ENCODE measurements around the gene NOTUM. TPM values are rescaled to one million over a fixed set of nuclear protein-coding genes. Genes with fewer than 3 reads are reported as not detected.

NOTUM gene
- total and polyA plus RNA-seq, 2 donors (not counting 3 experiments of a cell fraction or from before 2014, with no cell fraction given) = not detected

- no peaks in the 10 kb centered on the region for H3K9me3 ChIP-seq (replicated peaks; ENCODE audit: control insufficient read depth, insufficient read depth, low read length)
- FAIRE-seq = no peak
- BruUV-seq (replicated peaks) = no TSS peak
- dilution Hi-C loops (cut with MboI; ENCODE audit: extremely low pct_ligation_motif_present, low sequenced_read_pairs) (no loop called here), intact Hi-C loops (cut with micrococcal nuclease) (no loop called here)
- H3K27me3 ChIP-seq (ENCODE audit: control insufficient read depth in 2 of 2, insufficient read depth in 2 of 2, low read length in 2 of 2) = peaks cover 21 to 22% of the 10 kb centered on the region in 2 experiments
- no peaks in the 10 kb centered on the region for H4K20me1 ChIP-seq (replicated peaks; ENCODE audit: control insufficient read depth, extremely low read depth, insufficient read depth, low read length)
- H3K4me3 ChIP-seq (replicated peaks in 1 of 3; ENCODE audit: insufficient read depth in 1 of 3, low read depth in 1 of 3, low read length in 3 of 3) = no peak overlapping the region
- no peak overlapping the region for H3K9ac ChIP-seq (replicated peaks; ENCODE audit: extremely low read depth, insufficient read depth, low read length)
- ChIA-PET CTCF (interaction anchor here (1.6 to 2.4 kb wide), 2 partner anchors 9 to 53 kb away, joined by 3 to 7 read pairs; no protein-coding TSS in a partner anchor), POLR2A (no interaction called here)
- TF ChIP-seq EZH2 (IDR thresholded peaks at IDR 0.05; ENCODE audit: borderline replicate concordance, low read depth, low read length, severe bottlenecking) = no peak
- no peak for TF ChIP-seq FOS (IDR thresholded peaks at IDR 0.05; ENCODE audit: borderline replicate concordance, insufficient read depth, low read length)
- no peak for TF ChIP-seq MYC (IDR thresholded peaks at IDR 0.05; ENCODE audit: low read depth, low read length)
- no peak for TF ChIP-seq MAX (IDR thresholded peaks at IDR 0.05; ENCODE audit: insufficient read depth, insufficient read length)
- TF ChIP-seq CTCF (IDR thresholded peaks at IDR 0.05; ENCODE audit: extremely low read depth in 1 of 2, insufficient read depth in 1 of 2, low read depth in 1 of 2, low read length in 2 of 2) = no peak
- H3K79me2 ChIP-seq (ENCODE audit: control insufficient read depth, insufficient read depth, low read length) = no peaks in the 10 kb centered on the region
- no peak overlapping the region for H3K27ac ChIP-seq (ENCODE audit: insufficient read depth, low read depth, low read length)
- H2AFZ ChIP-seq (ENCODE audit: low read depth, low read length) = no peak overlapping the region
- no peaks in the 10 kb centered on the region for H3K36me3 ChIP-seq (ENCODE audit: control insufficient read depth in 2 of 2, extremely low read depth in 1 of 2, insufficient read depth in 2 of 2, low read length in 2 of 2)
- DNase-seq (ENCODE audit: low read depth, low spot score) = no peak
- no peaks in the 10 kb centered on the region for H3K9me1 ChIP-seq (replicated peaks; ENCODE audit: control insufficient read depth, extremely low read depth, insufficient read depth, low read length)
- no peak overlapping the region for H3K4me2 ChIP-seq (ENCODE audit: insufficient read depth, low read length)
- no peaks in the 10 kb centered on the region for H3K4me1 ChIP-seq (ENCODE audit: control insufficient read depth, extremely low read depth, insufficient read depth, low read length)
Observed at GRCh38 chr17:81967244-81967532, 6.2 kb upstream of the NOTUM start.

Data from endothelial cell of umbilical vein (primary cell).